Measurements from ENCODE around the gene GRXCR2. TPM values are rescaled to one million over a fixed set of nuclear protein-coding genes. Genes with fewer than 3 reads are reported as not detected.
A peak's percentile ranks its signal among the peaks of the same experiment; 100 is the strongest.

GRXCR2 gene
- total and polyA plus RNA-seq, 2 of the 13 experiments (the other 11 are each of a cell fraction or from before 2014, with no cell fraction given): not detected

DNA sequence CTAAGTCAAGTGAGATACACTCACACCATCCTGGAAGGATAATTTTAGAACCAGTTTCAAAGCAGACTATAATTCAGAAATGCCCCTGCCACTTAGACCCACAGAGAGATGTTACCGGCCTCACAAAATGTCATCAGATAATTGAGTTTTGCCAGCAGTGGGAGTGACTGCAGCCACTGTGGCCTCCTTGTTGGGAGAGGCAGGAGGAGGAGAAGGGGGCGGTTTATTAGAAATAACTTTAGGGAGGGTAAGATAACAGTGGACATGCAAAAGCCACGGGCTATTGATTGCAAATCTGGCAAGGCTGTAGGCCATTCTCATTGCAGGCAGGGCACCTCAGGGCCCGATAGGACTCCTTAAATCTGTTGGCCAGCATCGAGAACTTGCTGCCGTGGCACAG lies 13.4 kb downstream of the GRXCR2 start:
- in situ Hi-C loops (cut with HindIII; ENCODE audit: extremely low pct_ligation_motif_present, low pct_unique_long_range_greater_than_20kb): no loop called here
- 3% methylated on average over 3 of the region's 6 CpGs for WGBS (ENCODE audit: low lambda C conversion rate)

DNA sequence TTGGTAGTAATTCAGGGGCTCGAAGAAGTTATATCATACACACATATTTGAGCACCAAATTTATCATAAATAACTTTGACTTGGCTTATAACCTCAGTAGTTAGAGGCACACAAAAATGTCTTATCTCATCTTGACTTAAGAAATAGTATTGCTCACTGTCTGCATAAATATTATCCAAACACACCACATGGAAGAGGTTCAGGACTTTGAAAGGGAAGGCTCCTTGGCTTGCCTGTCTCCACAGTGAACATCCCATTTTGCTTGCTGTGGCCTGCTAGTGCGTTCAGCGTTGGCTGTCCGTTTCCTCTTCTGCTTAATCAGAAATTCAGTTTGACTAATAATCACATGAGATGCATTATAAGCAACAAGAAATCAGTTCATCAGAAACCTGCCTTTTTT lies 13.9 kb downstream of the GRXCR2 start:
- peak overlapping the region; percentile 83 for H2AFZ ChIP-seq (ENCODE audit: low read length)
- ChIA-PET POLR2A (no interaction called here), CTCF (ENCODE audit: low intra/inter-chr PET ratio, low total read pairs) (no interaction called here)
- no peaks in the 10 kb centered on the region for H3K27me3 ChIP-seq (ENCODE audit: control insufficient read depth in 1 of 2, insufficient read depth in 2 of 2, low read length in 2 of 2)
- no peaks in the 10 kb centered on the region for H3K9me3 ChIP-seq (ENCODE audit: low read length)
- BruUV-seq (replicated peaks): no TSS peak
- ATAC-seq (no peak), DNase-seq (ENCODE audit: low spot score) (no peak), FAIRE-seq (no peak)
- peaks cover 63% of the 10 kb centered on the region for H3K4me1 ChIP-seq (ENCODE audit: insufficient read depth, low read length)
- no peaks in the 10 kb centered on the region for H3K36me3 ChIP-seq (replicated peaks in 1 of 2; ENCODE audit: control insufficient read depth in 1 of 2, insufficient read depth in 2 of 2, low read length in 2 of 2)
- no peak overlapping the region for H3K4me3 ChIP-seq (replicated peaks in 1 of 3; ENCODE audit: insufficient read depth in 1 of 3, low read depth in 2 of 3, low read length in 3 of 3)
- H3K4me2 ChIP-seq (ENCODE audit: low read depth, low read length): peak overlapping the region; percentile 89
- H3K27ac ChIP-seq (ENCODE audit: extremely low read length, insufficient read depth, low read length): no peak overlapping the region
- in situ Hi-C loops (cut with HindIII; ENCODE audit: extremely low pct_ligation_motif_present, low pct_unique_long_range_greater_than_20kb) (no loop called here), intact Hi-C loops (cut with micrococcal nuclease; ENCODE audit: unreplicated experiment) (loop anchor here (1.0 to 10.0 kb wide), 2 partner anchors 24 to 116 kb away; partner anchors contain the start of gene PRELID2)
- H3K79me2 ChIP-seq (ENCODE audit: insufficient read depth, low read length): no peaks in the 10 kb centered on the region
- H4K20me1 ChIP-seq (ENCODE audit: insufficient read depth, low read length): no peaks in the 10 kb centered on the region
- no peak overlapping the region for H3K9ac ChIP-seq (ENCODE audit: insufficient read depth, low read depth, low read length)
- WGBS (ENCODE audit: low lambda C conversion rate): 52% methylated on average over 4 of the region's 4 CpGs
- TF ChIP-seq ELF1 (CRISPR knock-in tag; IDR thresholded peaks at IDR 0.05) (no peak), ZNF782 (CRISPR knock-in tag; IDR thresholded peaks at IDR 0.05; ENCODE audit: borderline replicate concordance) (no peak), STAT5B (CRISPR knock-in tag; IDR thresholded peaks at IDR 0.05) (no peak), PLRG1 (conservative IDR thresholded peaks at IDR 0.05) (no peak), NR2F1 (CRISPR knock-in tag; IDR thresholded peaks at IDR 0.05) (no peak), RAD51 (IDR thresholded peaks at IDR 0.05; ENCODE audit: borderline replicate concordance) (no peak), ASH2L (IDR thresholded peaks at IDR 0.05; ENCODE audit: insufficient read length, low read depth, low read length) (no peak), KLF9 (CRISPR knock-in tag; IDR thresholded peaks at IDR 0.05; ENCODE audit: low read depth) (no peak), ZNF570 (CRISPR knock-in tag; IDR thresholded peaks at IDR 0.05; ENCODE audit: borderline replicate concordance) (no peak), ZNF562 (CRISPR knock-in tag; IDR thresholded peaks at IDR 0.05; ENCODE audit: borderline replicate concordance) (no peak), RXRB (CRISPR knock-in tag; IDR thresholded peaks at IDR 0.05; ENCODE audit: borderline replicate concordance) (no peak), MAFG (CRISPR knock-in tag; IDR thresholded peaks at IDR 0.05) (no peak), CCAR2 (optimal IDR thresholded peaks at IDR 0.05; ENCODE audit: low read depth, low read length) (no peak), ARHGAP35 (CRISPR knock-in tag; IDR thresholded peaks at IDR 0.05; ENCODE audit: borderline replicate concordance) (no peak)
- TF ChIP-seq, protein P1, sequence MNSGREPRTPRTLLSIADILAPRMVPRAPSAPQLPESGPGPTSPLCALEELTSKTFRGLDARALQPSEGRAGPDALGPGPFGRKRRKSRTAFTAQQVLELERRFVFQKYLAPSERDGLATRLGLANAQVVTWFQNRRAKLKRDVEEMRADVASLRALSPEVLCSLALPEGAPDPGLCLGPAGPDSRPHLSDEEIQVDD (CRISPR knock-in tag; IDR thresholded peaks at IDR 0.05; ENCODE audit: borderline replicate concordance): no peak
- TF ChIP-seq, protein P2, sequence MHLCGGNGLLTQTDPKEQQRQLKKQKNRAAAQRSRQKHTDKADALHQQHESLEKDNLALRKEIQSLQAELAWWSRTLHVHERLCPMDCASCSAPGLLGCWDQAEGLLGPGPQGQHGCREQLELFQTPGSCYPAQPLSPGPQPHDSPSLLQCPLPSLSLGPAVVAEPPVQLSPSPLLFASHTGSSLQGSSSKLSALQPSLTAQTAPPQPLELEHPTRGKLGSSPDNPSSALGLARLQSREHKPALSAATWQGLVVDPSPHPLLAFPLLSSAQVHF (CRISPR knock-in tag; IDR thresholded peaks at IDR 0.05): no peak

More for the DNA sequence above, 13.4 kb downstream of the GRXCR2 start:
- ChIA-PET CTCF (ENCODE audit: low intra/inter-chr PET ratio, low total read pairs) (no interaction called here), POLR2A (interaction anchor here (1.0 kb wide), 1 partner anchor 24 kb away, joined by 3 read pairs; the partner anchor contains the start of gene PRELID2)
- H3K4me2 ChIP-seq (ENCODE audit: low read depth, low read length): peak overlapping the region; percentile 89
- H3K9me3 ChIP-seq (ENCODE audit: low read length): no peaks in the 10 kb centered on the region
- H3K4me3 ChIP-seq (replicated peaks in 1 of 3; ENCODE audit: insufficient read depth in 1 of 3, low read depth in 2 of 3, low read length in 3 of 3): peak overlapping the region in 2 of 3 experiments; percentile 22 to 63; a peak in 3 of 6 replicates
- no peak for DNase-seq (ENCODE audit: low spot score)
- intact Hi-C loops (cut with micrococcal nuclease; ENCODE audit: unreplicated experiment): loop anchor here (1.0 to 10.0 kb wide), 2 partner anchors 24 to 115 kb away; partner anchors contain the start of gene PRELID2
- no TSS peak for BruUV-seq (replicated peaks)
- ATAC-seq: no peak
- H4K20me1 ChIP-seq (ENCODE audit: insufficient read depth, low read length): no peaks in the 10 kb centered on the region
- FAIRE-seq: no peak
- H3K79me2 ChIP-seq (ENCODE audit: insufficient read depth, low read length): no peaks in the 10 kb centered on the region
- no peak overlapping the region for H3K9ac ChIP-seq (ENCODE audit: insufficient read depth, low read depth, low read length)
- no peaks in the 10 kb centered on the region for H3K27me3 ChIP-seq (ENCODE audit: control insufficient read depth in 1 of 2, insufficient read depth in 2 of 2, low read length in 2 of 2)
- peak overlapping the region; percentile 83 for H2AFZ ChIP-seq (ENCODE audit: low read length)
- no peaks in the 10 kb centered on the region for H3K36me3 ChIP-seq (replicated peaks in 1 of 2; ENCODE audit: control insufficient read depth in 1 of 2, insufficient read depth in 2 of 2, low read length in 2 of 2)
- peaks cover 61% of the 10 kb centered on the region for H3K4me1 ChIP-seq (ENCODE audit: insufficient read depth, low read length)
- TF ChIP-seq HNRNPL (IDR thresholded peaks at IDR 0.05; ENCODE audit: low read depth, low read length) (0 out of 2 replicates have a peak, but pooled peaks have one; percentile 33), MZF1 (CRISPR knock-in tag; IDR thresholded peaks at IDR 0.05; ENCODE audit: borderline replicate concordance) (no peak)
- no peak overlapping the region for H3K27ac ChIP-seq (ENCODE audit: extremely low read length, insufficient read depth, low read length)
